Psoas muscle (tissue), 8 donors: ENCODE results near the gene PAFAH1B1. TPM values are rescaled to one million over a fixed set of nuclear protein-coding genes. Genes with fewer than 3 reads are reported as not detected.

Experiments used
- ATAC-seq, 4 donors: fragments of 200-7000 bp; cut with Tn5 transposase; one replicate each; pipeline ENCODE4 v1.9.1; 2020; ENCODE audit warnings: moderate library complexity in 3 of 4, mild to moderate bottlenecking in 2 of 4
- DNase-seq, 2 donors: peaks; one replicate each; pipeline ENCODE4 v3.0.0-alpha.2; 2020
- H3K27ac ChIP-seq: fragments of 200-600 bp; one replicate; pipeline ENCODE4 v1.8.0; 2022
- H3K27me3 ChIP-seq, 3 donors: fragments of 200-600 bp in 1 of 3; one replicate each; pipeline versions ENCODE4 v1.6.1 to v1.8.0; 2013 to 2022; ENCODE audit warnings: low read length in 2 of 3, mild to moderate bottlenecking in 2 of 3, moderate library complexity in 1 of 3; ENCODE audit not compliant: insufficient read depth in 3 of 3
- H3K36me3 ChIP-seq, 2 donors: fragments of 200-600 bp in 1 of 2; one replicate each; pipeline versions ENCODE4 v1.6.1 to v1.8.0; 2013 to 2022; ENCODE audit warnings: low read depth in 1 of 2, mild to moderate bottlenecking in 1 of 2, moderate library complexity in 1 of 2; ENCODE audit not compliant: insufficient read depth in 1 of 2
- H3K4me1 ChIP-seq: fragments of 200-600 bp; one replicate; pipeline ENCODE4 v1.8.0; 2022
- H3K4me3 ChIP-seq: fragments of 200-600 bp; one replicate; pipeline ENCODE4 v1.8.0; 2022; ENCODE audit warnings: mild to moderate bottlenecking
- H3K9me3 ChIP-seq: fragments of 200-600 bp; one replicate; pipeline ENCODE4 v1.8.0; 2022
- CTCF ChIP-seq: fragments of 200-600 bp; IDR thresholded peaks from one replicate; pipeline ENCODE4 v1.8.0; 2022; ENCODE audit warnings: antibody characterized with exemption
- WGBS, 3 donors: extraction: QIAGEN DNeasy Blood & Tissue Kit; methylation state at CpG; one replicate each; pipeline versions ENCODE4 v1.1.6 to v1.1.7; 2013; 5-methylcytosine and 5-hydroxymethylcytosine counted together
- intact Hi-C, 2 donors: fragments of 100-400 bp; cut with DNase I; formaldehyde crosslinking; loops; one replicate each; pipeline versions ENCODE4 v1.11.0 to v1.14.2; 2022
- polyA plus RNA-seq, 3 donors: library from polyadenylated mRNA; stranded (reverse); fragments of 200-250 nt; gene quantifications; one replicate each; pipeline ENCODE4 v1.2.3, GENCODE V29; 2013
- total RNA-seq, 4 donors: library from RNA; stranded (reverse); fragmentation: NEBNext Ultra II Directional in 2 of 4; extraction: Animal tissue kit (Norgen Biotek cat#: 25700) in 2 of 4; gene quantifications; one replicate each; pipeline versions ENCODE4 v1.2.1 to v1.2.4, GENCODE V29; 2021 to 2023
- donor health status: healthy with polysubstance abuse.
- donor health status: DM: no; HTN: no; CAD: no; lungs with moderate emphysema.
- donor health status: Bipolar disorder and iron deficiency.
- donor health status: healthy.
- donor health status: DM: yes; HTN: yes; CAD: no.
- donor health status: DM: no; HTN: no; CAD: no.
- donor health status: DM: no; HTN: no; CAD: no.
- donor health status: DM: yes; HTN: yes; CAD: no.

The PAFAH1B1 gene
- total and polyA plus RNA-seq, 7 donors = 43.8 to 168 (median 141) TPM

- Histone ChIP-seq H3K27me3 (no peaks in the 10 kb centered on the region), H3K4me1 (peaks cover 22% of the 10 kb centered on the region), H3K36me3 (peaks cover 0 to 71% of the 10 kb centered on the region in 2 donors), H3K4me3 (no peak overlapping the region), H3K9me3 (no peaks in the 10 kb centered on the region), H3K27ac (no peak overlapping the region)
- DNase-seq (no peak), ATAC-seq (no peak)
- WGBS, 3 donors = 82 to 89% (median 88%) methylated on average over 62 to 71 of the region's 71 CpGs
- intact Hi-C loops = no loop called here
- no peak for TF ChIP-seq CTCF
Measured at GRCh38 chr17:2691965-2692780, 98.7 kb downstream of the PAFAH1B1 start.

DNA sequence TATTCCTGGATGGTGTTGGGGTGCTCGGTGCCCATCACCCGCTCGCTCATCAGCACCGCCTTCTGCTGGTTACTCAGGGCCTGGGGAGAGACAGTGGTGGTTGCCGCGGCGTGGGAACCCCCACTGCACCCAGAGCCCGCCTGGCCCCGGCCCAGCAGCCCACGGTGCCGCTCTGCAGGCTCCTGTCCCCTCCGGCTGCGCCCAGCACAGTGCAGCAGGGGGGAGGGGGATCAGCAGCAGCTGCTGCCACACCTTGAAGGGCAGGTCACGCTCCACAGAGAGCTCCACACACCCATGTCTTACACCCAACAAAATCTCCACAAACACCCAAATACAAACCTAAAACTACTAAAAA is 99.3 kb downstream of the PAFAH1B1 start:
- 84 to 100% (median 90%) methylated on average over 4 to 14 of the region's 14 CpGs for WGBS, 3 donors
- no peak for ATAC-seq
- no peak for DNase-seq
- Histone ChIP-seq H3K36me3 (peaks cover 0 to 77% of the 10 kb centered on the region in 2 donors), H3K4me1 (peaks cover 16% of the 10 kb centered on the region), H3K27ac (no peak overlapping the region), H3K27me3 (no peaks in the 10 kb centered on the region), H3K4me3 (no peak overlapping the region), H3K9me3 (no peaks in the 10 kb centered on the region)
- intact Hi-C loops = no loop called here
- TF ChIP-seq CTCF = no peak

DNA sequence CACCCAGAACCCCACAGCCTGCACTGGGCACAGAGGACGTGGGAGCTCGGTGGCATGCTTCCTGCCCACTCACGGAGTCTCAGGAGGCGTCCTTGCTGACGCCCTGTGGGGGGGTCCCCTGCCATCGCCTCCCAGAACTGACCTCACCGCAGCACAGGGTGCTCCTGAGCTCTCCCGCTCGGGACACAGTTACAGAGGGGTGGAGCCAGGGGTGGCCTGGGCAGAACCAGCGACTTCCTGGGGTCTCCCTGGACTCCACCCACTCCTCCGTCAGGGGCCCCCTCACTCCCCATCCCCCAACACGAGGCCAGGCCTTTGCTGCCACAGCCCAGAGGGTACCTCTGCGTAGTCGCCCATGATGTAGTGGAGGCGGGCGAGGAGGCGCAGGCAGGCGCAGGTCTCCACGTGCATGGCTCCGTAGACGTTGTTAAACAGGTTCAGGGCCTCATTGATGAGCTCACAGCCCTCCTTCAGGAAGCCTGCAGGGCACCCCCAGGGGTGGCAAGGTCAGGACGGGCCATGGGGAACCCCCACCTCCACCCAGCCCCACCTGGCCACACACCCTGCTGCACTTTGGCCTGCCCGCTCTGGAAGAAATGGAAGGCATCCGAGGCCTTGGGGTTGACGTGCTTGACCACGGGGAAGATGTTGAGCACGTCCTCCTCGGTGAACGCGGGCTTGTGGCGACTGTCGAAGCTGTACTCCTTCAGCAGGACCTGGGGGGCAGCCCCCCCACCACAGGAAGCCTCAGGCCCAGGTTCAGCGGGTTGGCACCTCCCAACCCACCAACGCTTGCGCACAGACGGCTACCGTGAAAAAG is 100.3 kb downstream of the PAFAH1B1 start:
- no peak for ATAC-seq
- peak in 1 of 2 donors; percentile 65 for DNase-seq
- Histone ChIP-seq H3K36me3 (peaks cover 4 to 87% of the 10 kb centered on the region in 2 donors), H3K4me1 (peaks cover 6% of the 10 kb centered on the region), H3K27ac (no peak overlapping the region), H3K27me3 (no peaks in the 10 kb centered on the region), H3K9me3 (no peaks in the 10 kb centered on the region), H3K4me3 (no peak overlapping the region)
- 87 to 90% (median 87%) methylated on average over 34 to 37 of the region's 37 CpGs for WGBS, 3 donors
- no peak for TF ChIP-seq CTCF
- intact Hi-C loops = no loop called here

DNA sequence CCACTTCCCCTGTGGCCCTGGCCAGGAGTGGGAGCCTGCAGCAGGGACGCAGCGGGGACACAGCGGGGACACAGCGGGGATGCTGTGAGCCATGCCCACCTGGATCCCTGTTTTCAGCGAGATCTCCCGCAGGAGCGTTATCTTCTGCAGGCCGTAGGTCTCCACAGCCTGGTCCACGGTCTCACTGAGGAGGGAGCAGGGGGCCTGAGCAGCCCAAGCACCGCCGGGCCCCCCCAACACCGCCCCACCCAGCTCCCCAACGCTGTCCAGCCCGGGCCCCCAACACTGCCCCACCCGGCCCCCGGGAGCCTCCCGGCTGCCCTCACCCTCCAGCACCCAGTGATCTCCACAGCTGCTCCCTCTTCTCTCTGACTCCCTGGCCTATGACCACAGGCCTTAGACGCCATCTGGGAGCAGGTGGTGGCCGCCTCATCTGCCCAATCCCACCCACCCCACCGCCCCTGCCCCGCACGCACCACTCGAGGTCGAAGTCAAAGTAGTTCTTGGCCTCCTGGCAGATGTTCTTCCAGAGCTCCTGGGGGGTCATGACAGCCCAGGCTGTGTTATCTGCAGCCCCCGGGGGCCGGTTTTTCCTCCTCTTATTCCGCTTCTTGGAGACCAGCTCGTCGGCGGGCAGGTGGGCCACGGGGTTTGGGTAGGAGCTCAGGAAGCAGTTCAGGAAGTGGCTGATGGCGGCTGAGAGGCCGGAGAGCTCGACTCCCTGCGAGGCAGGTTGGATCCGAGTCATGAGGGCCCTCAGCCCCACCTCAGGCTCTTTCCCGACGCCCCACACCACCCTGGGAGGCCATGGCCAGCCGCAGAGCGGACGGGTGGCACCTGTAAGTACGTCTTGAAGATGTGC is 101.2 kb downstream of the PAFAH1B1 start:
- Histone ChIP-seq H3K27ac (no peak overlapping the region), H3K36me3 (peaks cover 4 to 94% of the 10 kb centered on the region in 2 donors), H3K27me3 (no peaks in the 10 kb centered on the region), H3K9me3 (no peaks in the 10 kb centered on the region), H3K4me1 (no peaks in the 10 kb centered on the region), H3K4me3 (no peak overlapping the region)
- ATAC-seq = no peak
- no peak for TF ChIP-seq CTCF
- 88 to 91% (median 89%) methylated on average over 38 to 42 of the region's 42 CpGs for WGBS, 3 donors
- intact Hi-C loops = no loop called here
- DNase-seq = peak in 1 of 2 donors; percentile 57
